D721Med (cell line): ENCODE results near the gene ARHGAP26.

Experiments used
- DNase-seq: peaks from one replicate; pipeline ENCODE4 v3.0.0; 2011; ENCODE audit warnings: low spot score; ENCODE audit not compliant: insufficient read length
- FAIRE-seq: peaks from 2 replicates; lab custom pipeline; 2011; peaks lifted over from hg19 to GRCh38; lab: Jason Lieb, UNC
- CTCF ChIP-seq: IDR thresholded peaks from 2 replicates; pipeline ENCODE4 v1.5.1; 2012; ENCODE audit warnings: mild to moderate bottlenecking, control low read depth; ENCODE audit not compliant: insufficient read depth; ENCODE audit errors: missing control alignments

Gene ARHGAP26

GRCh38 chr5:143183989-143184388, 413.8 kb downstream of the ARHGAP26 start:
- TF ChIP-seq CTCF = no peak
- DNase-seq (no peak), FAIRE-seq (no peak)

- FAIRE-seq = no peak
- TF ChIP-seq CTCF = no peak
- no peak for DNase-seq
Measured at GRCh38 chr5:143186623-143187022, 416.4 kb downstream of the ARHGAP26 start.

- DNase-seq (no peak), FAIRE-seq (no peak)
- no peak for TF ChIP-seq CTCF
Measured at GRCh38 chr5:143187495-143187894, 417.3 kb downstream of the ARHGAP26 start.

- no peak for DNase-seq
- no peak for TF ChIP-seq CTCF
- no peak for FAIRE-seq
Measured at GRCh38 chr5:143188083-143188482, 417.9 kb downstream of the ARHGAP26 start.

GRCh38 chr5:143188692-143189091, 418.5 kb downstream of the ARHGAP26 start:
- FAIRE-seq (no peak), DNase-seq (no peak)
- no peak for TF ChIP-seq CTCF

GRCh38 chr5:143190260-143190810, 420.2 kb downstream of the ARHGAP26 start:
- FAIRE-seq = no peak
- no peak for DNase-seq
- TF ChIP-seq CTCF = no peak

GRCh38 chr5:143191720-143192119, 421.5 kb downstream of the ARHGAP26 start:
- FAIRE-seq (no peak), DNase-seq (no peak)
- TF ChIP-seq CTCF = no peak
